Type B pancreatic cell (in vitro differentiated cells): ENCODE results near the gene IRAK3. TPM values are rescaled to one million over a fixed set of nuclear protein-coding genes. Genes with fewer than 3 reads are reported as not detected.
"Not testable (repeated sequence)": the region's sequence is repeated elsewhere in the genome, so short reads cannot be mapped to it uniquely, and the experiment has no call there.

ENCODE experiments used
- DNase-seq: peaks from one replicate; pipeline ENCODE4 v3.0.0; 2021; ENCODE audit warnings: mixed read lengths; ENCODE audit not compliant: unreplicated experiment; ENCODE audit errors: extremely low spot score
- H3K27ac Mint-ChIP-seq: 2 replicates; pipeline ENCODE4 v1.8.0; 2021; ENCODE audit warnings: mild to moderate bottlenecking, mixed read lengths
- H3K27me3 Mint-ChIP-seq: 2 replicates; pipeline ENCODE4 v1.8.0; 2021; ENCODE audit warnings: mixed read lengths
- H3K36me3 Mint-ChIP-seq: 2 replicates; pipeline ENCODE4 v1.8.0; 2021; ENCODE audit warnings: mixed read lengths
- H3K4me1 Mint-ChIP-seq: one replicate; pipeline ENCODE4 v1.8.0; 2021; ENCODE audit warnings: mixed read lengths; ENCODE audit not compliant: unreplicated experiment
- H3K4me3 Mint-ChIP-seq: 2 replicates; pipeline ENCODE4 v1.8.0; 2021; ENCODE audit warnings: mild to moderate bottlenecking, mixed read lengths
- H3K9me3 Mint-ChIP-seq: 2 replicates; pipeline ENCODE4 v1.8.0; 2021; ENCODE audit warnings: mixed read lengths
- total RNA-seq: library from RNA; stranded (reverse); gene quantifications from 2 replicates; pipeline ENCODE4 v1.2.1, GENCODE V29; 2021; ENCODE audit warnings: low replicate concordance
- TF ChIP-seq, protein P1 (sequence below): fragments of 200-600 bp; sonication (generic); conservative IDR thresholded peaks from 2 replicates; pipeline ENCODE4 v1.5.0; 2021; ENCODE audit warnings: antibody characterized with exemption, mild to moderate bottlenecking

The IRAK3 gene
- total RNA-seq, 1 donor from 2014 or later, result 0.34 TPM

DNA sequence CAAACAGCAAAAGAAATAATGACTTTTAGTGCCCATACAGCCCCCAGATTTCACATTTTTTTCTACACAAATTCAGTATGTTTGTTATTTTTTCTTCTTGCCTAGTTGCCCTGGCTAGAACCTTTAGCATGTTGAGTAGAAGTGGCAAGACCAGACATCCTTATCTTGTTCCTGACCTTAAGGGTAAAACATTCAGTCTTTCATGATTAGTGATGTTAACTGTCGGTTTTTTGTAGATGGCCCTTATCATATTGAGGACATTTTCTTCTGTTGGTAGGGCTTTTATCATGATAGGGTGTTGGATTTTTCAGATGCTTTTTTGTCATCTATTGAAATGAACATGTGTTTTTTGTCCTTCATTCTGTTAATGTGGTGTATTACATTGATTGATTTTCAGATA is 17.1 kb downstream of the IRAK3 start:
- no peak overlapping the region for H3K27ac Mint-ChIP-seq
- H3K9me3 Mint-ChIP-seq, result peaks cover 2% of the 10 kb centered on the region
- H3K27me3 Mint-ChIP-seq, result peaks cover 28% of the 10 kb centered on the region
- no peak overlapping the region for H3K4me3 Mint-ChIP-seq
- DNase-seq, result no peak
- no peaks in the 10 kb centered on the region for H3K36me3 Mint-ChIP-seq
- no peaks in the 10 kb centered on the region for H3K4me1 Mint-ChIP-seq
- TF ChIP-seq, protein P1, sequence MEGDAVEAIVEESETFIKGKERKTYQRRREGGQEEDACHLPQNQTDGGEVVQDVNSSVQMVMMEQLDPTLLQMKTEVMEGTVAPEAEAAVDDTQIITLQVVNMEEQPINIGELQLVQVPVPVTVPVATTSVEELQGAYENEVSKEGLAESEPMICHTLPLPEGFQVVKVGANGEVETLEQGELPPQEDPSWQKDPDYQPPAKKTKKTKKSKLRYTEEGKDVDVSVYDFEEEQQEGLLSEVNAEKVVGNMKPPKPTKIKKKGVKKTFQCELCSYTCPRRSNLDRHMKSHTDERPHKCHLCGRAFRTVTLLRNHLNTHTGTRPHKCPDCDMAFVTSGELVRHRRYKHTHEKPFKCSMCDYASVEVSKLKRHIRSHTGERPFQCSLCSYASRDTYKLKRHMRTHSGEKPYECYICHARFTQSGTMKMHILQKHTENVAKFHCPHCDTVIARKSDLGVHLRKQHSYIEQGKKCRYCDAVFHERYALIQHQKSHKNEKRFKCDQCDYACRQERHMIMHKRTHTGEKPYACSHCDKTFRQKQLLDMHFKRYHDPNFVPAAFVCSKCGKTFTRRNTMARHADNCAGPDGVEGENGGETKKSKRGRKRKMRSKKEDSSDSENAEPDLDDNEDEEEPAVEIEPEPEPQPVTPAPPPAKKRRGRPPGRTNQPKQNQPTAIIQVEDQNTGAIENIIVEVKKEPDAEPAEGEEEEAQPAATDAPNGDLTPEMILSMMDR, result no peak

DNA sequence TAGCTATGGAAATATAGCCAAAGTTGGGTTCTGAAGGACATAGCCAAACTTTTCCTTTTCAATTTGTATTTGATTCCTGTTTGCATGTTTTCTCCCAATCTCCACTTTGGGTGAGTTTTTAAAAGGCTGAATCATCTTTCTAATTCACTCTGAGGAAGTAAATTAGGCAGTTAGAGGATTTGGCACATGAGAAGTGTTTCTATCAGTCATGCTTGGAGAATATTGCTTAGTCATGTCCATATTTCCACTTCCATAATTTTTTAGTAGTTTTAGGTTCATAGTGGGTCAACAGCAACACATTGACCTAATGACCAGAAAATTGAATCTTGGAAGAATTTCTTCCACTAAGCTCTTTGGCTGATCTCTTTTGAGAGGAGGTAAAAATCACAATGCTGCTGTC is 21.8 kb downstream of the IRAK3 start:
- Mint-ChIP-seq H3K27me3 (peaks cover 22% of the 10 kb centered on the region), H3K4me3 (no peak overlapping the region), H3K9me3 (peaks cover 4% of the 10 kb centered on the region), H3K4me1 (no peaks in the 10 kb centered on the region), H3K27ac (no peak overlapping the region), H3K36me3 (no peaks in the 10 kb centered on the region)
- no peak for DNase-seq
- TF ChIP-seq, protein P1, result no peak

DNA sequence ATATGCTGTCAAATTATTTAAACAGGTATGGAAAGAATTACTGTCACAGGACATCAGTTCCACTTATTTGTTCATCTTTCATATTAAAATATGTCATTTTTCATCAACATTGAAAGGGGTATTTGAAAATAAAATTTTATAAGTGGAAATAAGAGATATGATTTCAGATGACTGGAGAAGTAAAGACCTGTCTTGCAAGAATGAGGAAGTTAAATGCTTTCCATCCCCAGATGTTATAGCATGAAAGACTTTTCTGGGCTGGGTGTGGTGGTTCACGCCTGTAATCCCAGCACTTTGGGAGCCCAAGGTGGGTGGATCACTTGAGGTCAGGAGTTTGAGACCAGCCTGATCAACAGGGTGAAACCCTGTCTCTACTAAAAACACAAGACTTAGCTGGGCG is 22.6 kb downstream of the IRAK3 start:
- not testable (repeated sequence) for H3K36me3 Mint-ChIP-seq, H3K4me3 Mint-ChIP-seq, H3K27ac Mint-ChIP-seq, H3K4me1 Mint-ChIP-seq, DNase-seq, H3K9me3 Mint-ChIP-seq
- H3K27me3 Mint-ChIP-seq, result peaks cover 16% of the 10 kb centered on the region

DNA sequence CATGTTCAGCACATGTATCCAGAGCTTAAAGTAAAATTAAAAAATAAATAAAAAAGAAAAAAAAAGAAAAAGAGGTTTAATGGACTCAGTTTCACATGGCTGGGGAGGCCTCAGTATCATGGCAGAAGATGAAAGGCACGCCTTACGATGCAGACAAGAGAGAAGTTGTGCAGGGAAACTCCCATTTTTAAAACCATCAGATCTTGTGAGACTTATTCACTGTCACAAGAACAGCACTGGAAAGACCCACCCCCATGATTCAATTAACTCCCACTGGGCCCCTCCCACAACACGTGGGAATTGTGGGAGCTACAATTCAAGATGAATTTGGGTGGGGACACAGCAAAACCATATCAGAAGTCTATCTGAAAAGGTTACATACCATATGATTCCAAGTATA is 24.0 kb downstream of the IRAK3 start:
- H3K36me3 Mint-ChIP-seq, H3K27ac Mint-ChIP-seq, H3K27me3 Mint-ChIP-seq, H3K9me3 Mint-ChIP-seq, H3K4me3 Mint-ChIP-seq, DNase-seq, H3K4me1 Mint-ChIP-seq: not testable (repeated sequence)

DNA sequence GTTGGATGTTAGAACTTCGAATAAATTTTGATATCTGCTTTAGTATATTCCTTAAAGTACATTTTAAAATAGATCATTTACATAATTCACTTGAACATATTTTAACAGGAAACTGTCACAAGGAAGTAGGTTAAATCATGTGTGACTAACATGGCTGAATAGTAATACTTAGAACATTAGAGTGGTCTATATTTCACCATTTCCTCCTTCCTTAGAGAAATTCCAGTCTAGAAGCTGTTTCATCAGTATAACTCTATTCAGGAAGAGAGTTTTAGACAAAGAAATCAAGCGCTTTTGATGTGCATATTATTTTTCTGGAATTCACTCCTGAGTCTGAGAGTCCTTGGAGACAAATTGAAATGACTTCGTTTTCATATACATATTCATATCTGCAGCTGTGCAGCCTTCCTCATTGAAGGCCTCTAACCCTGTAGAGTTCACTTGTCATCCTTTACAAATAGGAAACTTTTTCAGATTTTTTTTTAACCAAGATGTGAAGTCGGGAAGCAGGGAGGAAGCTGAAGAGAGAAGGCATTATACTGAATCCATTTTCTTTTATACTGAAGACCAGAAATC is 28.4 kb downstream of the IRAK3 start:
- H3K27ac Mint-ChIP-seq, result no peak overlapping the region
- H3K27me3 Mint-ChIP-seq, result no peaks in the 10 kb centered on the region
- no peaks in the 10 kb centered on the region for H3K4me1 Mint-ChIP-seq
- DNase-seq, result no peak
- no peaks in the 10 kb centered on the region for H3K36me3 Mint-ChIP-seq
- H3K4me3 Mint-ChIP-seq, result no peak overlapping the region
- H3K9me3 Mint-ChIP-seq, result peaks cover 4% of the 10 kb centered on the region
- TF ChIP-seq, protein P1, result no peak

DNA sequence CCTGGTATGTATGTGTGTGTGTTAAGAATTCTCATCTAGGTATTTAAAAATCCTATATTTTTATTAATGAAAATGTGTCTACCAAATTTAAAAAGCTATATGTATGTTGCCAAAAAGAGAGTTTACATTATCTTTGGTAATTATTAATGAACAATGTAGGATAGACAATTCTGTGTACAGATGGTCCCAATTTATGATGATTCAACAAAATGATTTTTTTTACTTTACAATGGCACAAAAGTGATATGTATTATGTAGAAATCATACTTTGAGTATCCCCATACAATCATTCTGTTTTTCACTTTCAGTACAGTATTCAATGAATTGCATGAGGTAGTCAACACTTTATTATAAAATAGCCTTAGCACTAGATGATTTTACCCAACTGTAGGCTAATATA is 39.4 kb downstream of the IRAK3 start:
- TF ChIP-seq, protein P1, result no peak
- H3K9me3 Mint-ChIP-seq, result no peaks in the 10 kb centered on the region
- H3K4me3 Mint-ChIP-seq, result no peak overlapping the region
- no peak overlapping the region for H3K27ac Mint-ChIP-seq
- H3K36me3 Mint-ChIP-seq, result no peaks in the 10 kb centered on the region
- peaks cover 19% of the 10 kb centered on the region for H3K27me3 Mint-ChIP-seq
- H3K4me1 Mint-ChIP-seq, result no peaks in the 10 kb centered on the region
- no peak for DNase-seq

DNA sequence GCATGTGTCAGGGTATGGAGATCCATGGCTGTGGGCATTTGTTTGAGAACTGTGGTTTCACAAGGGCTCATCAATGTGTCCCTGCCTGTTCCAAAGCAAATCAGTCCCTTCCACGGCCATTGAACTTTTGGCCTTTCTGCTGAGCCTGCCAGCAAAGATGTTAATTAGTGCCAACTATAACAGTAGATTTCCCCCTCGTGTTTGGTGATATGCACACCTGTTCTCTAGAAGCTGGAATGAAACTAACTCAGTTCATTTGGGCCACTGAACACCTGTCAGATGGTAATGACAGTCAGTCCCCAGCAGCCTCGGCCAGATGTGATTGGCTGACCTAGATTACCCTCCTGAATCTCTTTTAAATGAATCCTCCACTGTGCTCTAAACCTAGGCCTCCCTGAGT is 43.2 kb downstream of the IRAK3 start:
- no peaks in the 10 kb centered on the region for H3K36me3 Mint-ChIP-seq
- H3K4me3 Mint-ChIP-seq, result no peak overlapping the region
- TF ChIP-seq, protein P1, result no peak

DNA sequence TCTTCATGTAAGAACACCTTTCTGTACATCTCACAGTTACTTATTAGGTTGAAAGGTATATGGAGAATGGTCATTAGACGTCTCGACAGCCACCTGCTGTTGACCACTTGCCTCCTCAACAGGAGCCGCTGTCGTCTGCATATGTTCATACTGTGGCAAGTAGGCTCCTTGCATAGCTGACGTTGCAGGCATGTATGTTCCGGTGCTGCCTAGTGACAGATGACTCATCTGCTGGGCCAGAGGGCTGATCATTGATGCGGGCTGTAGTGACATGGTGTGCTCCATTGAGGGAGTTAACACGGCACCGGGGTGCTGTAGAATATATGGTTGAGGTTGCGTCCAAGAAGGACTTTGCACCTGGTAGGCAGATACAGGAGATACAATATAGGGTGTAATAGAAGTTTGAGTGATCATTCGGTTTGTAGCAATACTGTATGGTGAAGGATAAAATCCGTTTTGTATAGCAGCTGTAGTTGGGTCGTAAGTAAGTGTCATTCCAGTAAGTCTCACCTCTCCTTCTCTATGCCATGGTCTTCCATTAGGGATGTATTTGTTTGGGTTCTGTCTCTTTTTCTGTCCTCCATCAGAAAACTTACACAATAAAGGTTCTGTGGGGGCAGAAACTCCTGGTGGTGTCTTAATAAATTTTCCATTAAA is 45.2 kb downstream of the IRAK3 start:
- Mint-ChIP-seq H3K4me3 (peak overlapping the region; percentile 84), H3K4me1 (peaks cover 15% of the 10 kb centered on the region), H3K27ac (peak overlapping the region; percentile 36), H3K27me3 (peaks cover 59% of the 10 kb centered on the region)
- not testable (repeated sequence) for H3K9me3 Mint-ChIP-seq, DNase-seq, H3K36me3 Mint-ChIP-seq

More for the DNA sequence above, 43.2 kb downstream of the IRAK3 start:
- H3K4me1 Mint-ChIP-seq, result peaks cover 4% of the 10 kb centered on the region
- H3K27me3 Mint-ChIP-seq, result peaks cover 43% of the 10 kb centered on the region
- peaks cover 4% of the 10 kb centered on the region for H3K9me3 Mint-ChIP-seq
- H3K27ac Mint-ChIP-seq, result no peak overlapping the region
- no peak for DNase-seq
